Left lung (tissue), 10 donors: ENCODE results near the gene CHRD. TPM values are rescaled to one million over a fixed set of nuclear protein-coding genes. Genes with fewer than 3 reads are reported as not detected.

ENCODE experiments used
- ATAC-seq: fragments of 200-7000 bp; cut with Tn5 transposase; one replicate; pipeline ENCODE4 v1.9.1; 2020; ENCODE audit warnings: moderate library complexity
- DNase-seq, 4 donors: peaks; one replicate each; pipeline ENCODE4 v3.0.0-alpha.2; 2013 to 2020
- H3K27ac ChIP-seq, 2 donors: fragments of 200-600 bp; sonication (generic) in 1 of 2; one replicate each; pipeline versions ENCODE4 v1.5.0 to v1.8.0; 2020 to 2021
- H3K27me3 ChIP-seq, 2 donors: fragments of 200-600 bp; sonication (generic) in 1 of 2; one replicate each; pipeline versions ENCODE4 v1.5.0 to v1.8.0; 2020 to 2021
- H3K36me3 ChIP-seq, 2 donors: fragments of 200-600 bp; sonication (generic) in 1 of 2; one replicate each; pipeline versions ENCODE4 v1.5.0 to v1.8.0; 2020 to 2021
- H3K4me1 ChIP-seq, 2 donors: fragments of 200-600 bp; one replicate each; pipeline ENCODE4 v1.8.0; 2021
- H3K4me3 ChIP-seq, 2 donors: fragments of 200-600 bp; sonication (generic) in 1 of 2; one replicate each; pipeline versions ENCODE4 v1.5.0 to v1.8.0; 2020 to 2021; ENCODE audit warnings: mild to moderate bottlenecking in 1 of 2
- H3K9me3 ChIP-seq, 2 donors: fragments of 200-600 bp; sonication (generic) in 1 of 2; one replicate each; pipeline versions ENCODE4 v1.5.0 to v1.8.0; 2020 to 2021
- CTCF ChIP-seq, 2 donors: fragments of 200-600 bp; sonication (generic) in 1 of 2; IDR thresholded peaks; one replicate each; pipeline versions ENCODE4 v1.5.0 to v1.8.0; 2021; ENCODE audit warnings: antibody characterized with exemption in 2 of 2
- intact Hi-C, 2 donors: fragments of 100-400 bp; cut with DNase I; formaldehyde crosslinking; loops; one replicate each; pipeline versions ENCODE4 v1.11.2 to v1.14.2; 2022
- polyA plus RNA-seq, 6 donors: library from polyadenylated mRNA; unstranded; fragments of 120-200 nt; gene quantifications; one replicate each; pipeline ENCODE4 v1.2.1, GENCODE V29; 2013; ENCODE audit not compliant: insufficient read length in 6 of 6
- total RNA-seq, 2 donors: library from RNA; stranded (reverse); fragmentation: NEBNext Ultra II Directional; extraction: Animal tissue kit (Norgen Biotek cat#: 25700); gene quantifications; one replicate each; pipeline ENCODE4 v1.2.1, GENCODE V29; 2021
- donor health status: DM: no; HTN: yes; CAD: no.
- donor health status: DM: no; HTN: no; CAD: no.

The CHRD gene
- total and polyA plus RNA-seq, 8 donors, result 5.6 to 19.0 (median 13.2) TPM

- no peaks in the 10 kb centered on the region for H3K36me3 ChIP-seq
- no peak for TF ChIP-seq CTCF (IDR thresholded peaks at IDR 0.05)
- no peaks in the 10 kb centered on the region for H3K9me3 ChIP-seq
- no peak overlapping the region for H3K4me3 ChIP-seq
- ATAC-seq, result peak; percentile 54
- H3K27me3 ChIP-seq, result no peaks in the 10 kb centered on the region
- DNase-seq, result peak in 2 of 4 donors; percentile 32 to 49
- H3K27ac ChIP-seq, result no peak overlapping the region
- H3K4me1 ChIP-seq, result no peaks in the 10 kb centered on the region
- intact Hi-C loops, result no loop called here
Observed at GRCh38 chr3:184409331-184409926, 29.6 kb downstream of the CHRD start.

- DNase-seq (peak in 2 of 4 donors; percentile 4 to 58), ATAC-seq (no peak)
- TF ChIP-seq CTCF (IDR thresholded peaks at IDR 0.05), result no peak
- Histone ChIP-seq H3K36me3 (no peaks in the 10 kb centered on the region), H3K27me3 (no peaks in the 10 kb centered on the region), H3K27ac (no peak overlapping the region), H3K9me3 (no peaks in the 10 kb centered on the region), H3K4me1 (no peaks in the 10 kb centered on the region), H3K4me3 (no peak overlapping the region)
- intact Hi-C loops, result no loop called here
Observed at GRCh38 chr3:184409946-184410500, 30.2 kb downstream of the CHRD start.

GRCh38 chr3:184414418-184415202, 34.8 kb downstream of the CHRD start:
- Histone ChIP-seq H3K4me1 (no peaks in the 10 kb centered on the region), H3K27ac (no peak overlapping the region), H3K9me3 (no peaks in the 10 kb centered on the region), H3K4me3 (no peak overlapping the region), H3K27me3 (no peaks in the 10 kb centered on the region), H3K36me3 (no peaks in the 10 kb centered on the region)
- TF ChIP-seq CTCF (IDR thresholded peaks at IDR 0.05), result no peak
- intact Hi-C loops, result loop anchor here in 1 of 2 donors (5.0 kb wide), 1 partner anchor 128 kb away; no protein-coding TSS in a partner anchor
- DNase-seq (peak in 2 of 4 donors; percentile 5 to 18), ATAC-seq (no peak)

- no peak for DNase-seq
- no peaks in the 10 kb centered on the region for H3K27me3 ChIP-seq
- ATAC-seq, result no peak
- no peak overlapping the region for H3K27ac ChIP-seq
- no peaks in the 10 kb centered on the region for H3K36me3 ChIP-seq
- H3K4me1 ChIP-seq, result no peaks in the 10 kb centered on the region
- H3K9me3 ChIP-seq, result no peaks in the 10 kb centered on the region
- TF ChIP-seq CTCF (IDR thresholded peaks at IDR 0.05), result no peak
- H3K4me3 ChIP-seq, result no peak overlapping the region
- intact Hi-C loops, result loop anchor here in 1 of 2 donors (5.0 kb wide), 1 partner anchor 127 kb away; no protein-coding TSS in a partner anchor
Observed at GRCh38 chr3:184415203-184415490, 35.3 kb downstream of the CHRD start.
